HG02623 (cell line): ENCODE data around the gene FGF21.
"Not testable (repeated sequence)": the region's sequence is repeated elsewhere in the genome, so short reads cannot be mapped to it uniquely, and the experiment has no call there.

Source experiments
- ATAC-seq: cut with Tn5 transposase; IDR thresholded peaks from one replicate; pipeline ENCODE4 v1.9.1; 2021; ENCODE audit warnings: moderate library complexity; ENCODE audit not compliant: unreplicated experiment

The FGF21 gene

DNA sequence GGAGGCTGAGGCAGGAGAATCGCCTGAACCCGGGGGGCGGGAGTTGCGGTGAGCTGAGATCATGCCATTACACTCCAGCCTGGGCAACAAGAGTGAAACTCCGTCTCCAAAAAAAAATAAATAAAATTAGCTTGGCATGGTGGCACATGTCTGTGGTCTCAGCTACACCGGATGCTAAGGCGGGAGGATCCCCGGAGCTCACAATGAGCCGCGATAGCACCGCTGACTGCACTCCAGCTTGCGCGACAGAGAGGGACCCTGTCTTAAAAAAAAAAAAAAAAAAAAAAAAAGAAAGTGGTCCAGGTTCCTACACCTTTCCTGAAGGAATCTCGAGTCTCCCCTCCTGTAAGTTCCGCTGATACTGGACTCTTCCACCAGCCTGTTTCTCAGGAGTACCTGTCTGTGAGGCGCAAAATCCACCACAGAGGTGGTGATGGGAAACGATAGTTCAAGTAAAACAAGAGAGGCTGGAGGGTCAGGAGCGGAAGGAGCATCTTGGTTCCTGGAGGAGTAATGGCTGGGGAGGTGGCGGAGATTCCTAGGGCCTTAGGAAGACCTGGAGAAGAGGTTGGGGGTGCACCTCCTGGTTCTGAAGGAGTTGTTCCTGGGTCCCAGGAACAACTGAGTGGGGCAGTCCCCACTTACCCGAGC is 3.4 kb upstream of the FGF21 start:
- ATAC-seq = no peak

DNA sequence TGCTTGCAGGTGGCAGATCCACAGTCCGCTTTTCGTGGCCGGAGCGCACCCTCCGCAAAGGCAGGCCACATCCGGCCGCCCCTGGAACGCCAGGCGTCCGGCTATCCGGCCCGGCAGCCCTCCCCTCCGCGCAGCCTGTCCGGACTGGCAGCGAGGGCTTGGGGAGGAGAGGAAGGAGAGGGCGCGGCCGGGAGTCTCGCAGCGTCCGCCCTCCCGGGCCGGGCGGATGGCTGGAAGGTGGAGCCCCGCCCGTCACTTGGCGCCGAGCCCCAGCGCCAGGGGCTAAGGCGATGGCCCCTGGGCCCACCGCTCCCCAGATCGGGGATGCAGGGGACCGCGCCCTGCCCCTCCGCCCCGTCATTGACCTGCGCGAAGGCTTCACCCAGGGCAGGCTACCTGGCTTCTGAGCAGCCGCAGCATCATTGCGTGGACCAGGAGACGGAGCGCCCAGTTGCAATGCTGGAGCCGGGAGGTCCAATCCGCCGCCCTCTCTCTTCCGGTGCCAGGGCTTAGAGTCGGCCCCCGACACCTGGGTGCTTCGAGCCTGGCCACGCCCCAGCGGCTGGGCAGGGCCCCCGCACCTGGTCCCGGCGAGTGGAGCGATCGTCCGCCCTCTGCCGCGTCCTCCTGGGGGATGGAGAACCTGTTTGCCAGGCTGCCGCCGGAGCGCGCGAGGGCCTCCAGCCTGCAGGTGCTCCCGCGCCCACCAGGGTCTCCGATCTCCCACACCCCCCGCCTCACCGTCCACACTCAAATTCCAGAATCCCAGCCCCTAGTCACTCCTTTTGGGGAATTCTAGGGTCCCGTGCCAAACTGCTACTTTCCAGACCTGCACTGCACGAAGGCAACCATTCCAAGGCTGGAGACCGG is 2.6 kb upstream of the FGF21 start, which contains the start of gene FUT1:
Gene FUT1, minus strand, starts transcription at position 146 of the 870 bp plus-strand sequence. CDS start 1,360 bp downstream, outside the sequence.
- no peak for ATAC-seq

DNA sequence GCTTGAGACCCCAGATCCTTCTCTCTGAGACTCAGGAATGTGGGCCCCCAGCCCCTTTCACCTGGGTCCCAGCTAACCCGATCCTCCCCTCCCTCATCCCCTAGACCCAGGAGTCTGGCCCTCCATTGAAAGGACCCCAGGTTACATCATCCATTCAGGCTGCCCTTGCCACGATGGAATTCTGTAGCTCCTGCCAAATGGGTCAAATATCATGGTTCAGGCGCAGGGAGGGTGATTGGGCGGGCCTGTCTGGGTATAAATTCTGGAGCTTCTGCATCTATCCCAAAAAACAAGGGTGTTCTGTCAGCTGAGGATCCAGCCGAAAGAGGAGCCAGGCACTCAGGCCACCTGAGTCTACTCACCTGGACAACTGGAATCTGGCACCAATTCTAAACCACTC is 463 bp downstream of the FGF21 start:
- no peak for ATAC-seq

DNA sequence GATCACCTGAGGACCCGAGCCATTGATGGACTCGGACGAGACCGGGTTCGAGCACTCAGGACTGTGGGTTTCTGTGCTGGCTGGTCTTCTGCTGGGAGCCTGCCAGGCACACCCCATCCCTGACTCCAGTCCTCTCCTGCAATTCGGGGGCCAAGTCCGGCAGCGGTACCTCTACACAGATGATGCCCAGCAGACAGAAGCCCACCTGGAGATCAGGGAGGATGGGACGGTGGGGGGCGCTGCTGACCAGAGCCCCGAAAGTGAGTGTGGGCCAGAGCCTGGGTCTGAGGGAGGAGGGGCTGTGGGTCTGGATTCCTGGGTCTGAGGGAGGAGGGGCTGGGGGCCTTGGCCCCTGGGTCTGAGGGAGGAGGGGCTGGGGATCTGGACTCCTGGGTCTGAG is 888 bp downstream of the FGF21 start:
- no peak for ATAC-seq

DNA sequence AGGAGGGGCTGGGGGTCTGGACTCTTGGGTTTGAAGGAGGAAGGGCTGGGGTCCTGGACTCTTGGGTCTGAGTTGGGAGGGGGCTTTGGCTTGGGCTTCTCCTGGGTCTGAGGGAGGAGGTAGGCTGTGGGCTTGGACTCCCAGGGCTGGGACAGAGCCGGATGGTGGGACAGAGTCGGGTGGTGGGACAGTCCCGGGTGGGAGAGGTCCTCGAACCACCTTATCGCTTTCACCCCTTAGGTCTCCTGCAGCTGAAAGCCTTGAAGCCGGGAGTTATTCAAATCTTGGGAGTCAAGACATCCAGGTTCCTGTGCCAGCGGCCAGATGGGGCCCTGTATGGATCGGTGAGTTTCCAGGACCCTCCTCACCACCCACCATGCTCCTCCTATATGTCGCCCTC is 1.4 kb downstream of the FGF21 start:
- ATAC-seq = no peak

DNA sequence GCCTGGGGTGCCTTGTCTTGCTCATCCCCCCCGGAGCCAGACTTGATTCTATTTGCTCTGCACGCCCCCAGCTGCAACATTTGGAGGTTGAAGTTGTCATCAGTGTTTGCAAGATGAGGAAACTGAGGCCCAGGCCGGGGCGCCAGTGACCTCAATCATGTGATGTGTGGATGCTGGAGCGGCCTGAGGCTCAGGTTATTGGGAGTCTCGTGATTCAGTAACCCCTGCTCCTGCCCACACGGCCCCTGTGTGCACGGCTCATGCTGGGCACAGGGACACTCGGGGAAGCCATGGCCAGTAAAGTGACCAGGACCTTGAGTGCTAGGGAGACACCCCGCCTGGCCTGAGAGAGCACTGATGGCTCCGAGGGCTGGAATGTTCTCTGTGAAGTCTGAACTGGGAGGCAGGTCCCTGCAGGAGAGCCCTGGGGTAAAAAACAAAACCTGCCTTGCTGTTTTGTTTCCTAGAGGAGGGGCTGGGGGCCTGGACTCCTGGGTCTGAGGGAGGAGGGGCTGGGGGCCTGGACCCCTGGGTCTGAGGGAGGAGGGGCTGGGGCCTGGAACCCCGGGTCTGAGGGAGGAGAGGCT is 1.9 kb downstream of the FGF21 start:
- ATAC-seq = no peak

DNA sequence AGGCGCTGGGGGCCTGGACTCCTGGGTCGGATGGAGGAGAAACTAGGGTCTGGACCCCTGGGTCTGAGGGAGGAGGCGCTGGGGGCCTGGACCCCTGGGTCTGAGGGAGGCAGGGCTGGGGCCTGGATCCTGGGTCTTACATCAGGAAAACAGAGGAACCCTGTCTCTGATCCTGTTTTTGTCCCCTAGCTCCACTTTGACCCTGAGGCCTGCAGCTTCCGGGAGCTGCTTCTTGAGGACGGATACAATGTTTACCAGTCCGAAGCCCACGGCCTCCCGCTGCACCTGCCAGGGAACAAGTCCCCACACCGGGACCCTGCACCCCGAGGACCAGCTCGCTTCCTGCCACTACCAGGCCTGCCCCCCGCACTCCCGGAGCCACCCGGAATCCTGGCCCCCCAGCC is 2.4 kb downstream of the FGF21 start:
- no peak for ATAC-seq

DNA sequence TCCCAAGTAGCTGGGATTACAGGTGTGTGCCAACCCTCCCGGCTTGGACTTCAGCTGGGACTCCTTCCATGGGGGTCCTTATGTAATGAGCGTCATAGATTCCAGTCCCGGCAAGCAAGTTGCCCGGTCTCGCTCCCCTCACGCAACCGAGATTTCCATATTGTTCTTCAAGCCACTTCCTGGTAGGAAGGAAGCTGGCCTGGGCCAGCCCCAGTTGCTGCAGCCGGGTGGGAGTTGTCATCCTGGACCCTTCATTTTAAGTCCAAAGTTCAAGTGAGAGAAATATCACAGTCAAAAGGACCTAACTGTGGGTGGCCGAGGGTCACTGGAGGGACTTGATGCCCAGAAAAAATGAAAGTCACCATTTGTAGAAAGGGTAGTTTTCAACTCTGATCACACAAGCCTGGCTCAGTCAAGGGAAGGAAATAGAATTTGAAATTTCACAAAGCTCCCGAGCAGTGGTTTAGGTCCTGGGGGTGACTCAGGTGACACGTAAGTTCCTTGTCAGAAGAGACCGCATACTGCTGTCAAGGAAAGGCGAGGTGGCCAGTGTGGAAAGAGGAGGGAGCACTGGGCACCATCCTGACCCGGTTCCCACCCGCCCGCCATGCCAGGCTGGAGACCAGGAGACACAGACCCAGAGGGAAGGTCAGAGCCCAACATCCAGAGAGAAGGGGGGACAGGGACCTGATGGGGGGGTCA is 5.3 kb downstream of the FGF21 start:
- ATAC-seq = no peak

DNA sequence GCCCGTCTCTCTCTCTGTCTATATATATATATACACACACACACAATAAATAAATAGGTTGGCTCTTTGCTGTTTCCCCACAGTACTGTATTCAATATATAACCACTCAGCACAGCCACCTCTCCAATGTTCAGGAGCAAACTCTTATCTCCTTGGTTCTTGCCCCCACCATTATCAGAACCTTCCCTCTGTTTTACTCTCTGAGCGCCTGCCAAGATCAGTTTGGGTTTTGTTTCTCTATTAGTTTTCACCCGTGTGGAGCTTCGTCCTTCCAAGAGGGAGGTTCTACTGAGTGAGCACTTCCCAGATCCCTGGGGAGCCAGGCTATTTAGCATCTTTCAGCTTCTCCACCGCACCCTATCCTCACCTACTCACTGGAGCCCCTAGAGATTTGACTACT is 10.5 kb downstream of the FGF21 start:
- not testable (repeated sequence) for ATAC-seq

DNA sequence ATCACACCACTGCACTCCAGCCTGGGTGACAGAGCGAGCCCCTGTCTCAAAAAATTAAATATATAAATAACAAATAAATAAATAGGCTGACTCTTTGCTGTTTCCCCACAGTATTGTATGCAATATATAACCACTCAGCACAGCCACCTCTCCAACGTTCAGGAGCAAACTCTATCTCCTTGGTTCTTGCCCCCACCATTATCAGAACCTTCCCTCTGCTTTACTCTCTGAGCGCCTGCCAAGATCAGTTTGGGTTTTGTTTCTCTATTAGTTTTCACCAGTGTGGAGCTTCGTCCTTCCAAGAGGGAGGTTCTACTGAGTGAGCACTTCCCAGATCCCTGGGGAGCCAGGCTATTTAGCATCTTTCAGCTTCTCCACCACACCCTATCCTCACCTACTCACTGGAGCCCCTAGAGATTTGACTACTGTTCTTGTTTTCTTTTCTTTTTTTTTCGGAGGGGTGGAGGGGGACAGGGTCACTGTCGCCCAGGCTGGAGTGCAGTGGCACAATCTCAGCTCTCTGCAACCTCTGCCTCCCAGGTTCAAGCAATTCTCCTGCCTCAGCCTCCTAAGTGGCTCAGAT is 12.9 kb downstream of the FGF21 start:
- not testable (repeated sequence) for ATAC-seq

DNA sequence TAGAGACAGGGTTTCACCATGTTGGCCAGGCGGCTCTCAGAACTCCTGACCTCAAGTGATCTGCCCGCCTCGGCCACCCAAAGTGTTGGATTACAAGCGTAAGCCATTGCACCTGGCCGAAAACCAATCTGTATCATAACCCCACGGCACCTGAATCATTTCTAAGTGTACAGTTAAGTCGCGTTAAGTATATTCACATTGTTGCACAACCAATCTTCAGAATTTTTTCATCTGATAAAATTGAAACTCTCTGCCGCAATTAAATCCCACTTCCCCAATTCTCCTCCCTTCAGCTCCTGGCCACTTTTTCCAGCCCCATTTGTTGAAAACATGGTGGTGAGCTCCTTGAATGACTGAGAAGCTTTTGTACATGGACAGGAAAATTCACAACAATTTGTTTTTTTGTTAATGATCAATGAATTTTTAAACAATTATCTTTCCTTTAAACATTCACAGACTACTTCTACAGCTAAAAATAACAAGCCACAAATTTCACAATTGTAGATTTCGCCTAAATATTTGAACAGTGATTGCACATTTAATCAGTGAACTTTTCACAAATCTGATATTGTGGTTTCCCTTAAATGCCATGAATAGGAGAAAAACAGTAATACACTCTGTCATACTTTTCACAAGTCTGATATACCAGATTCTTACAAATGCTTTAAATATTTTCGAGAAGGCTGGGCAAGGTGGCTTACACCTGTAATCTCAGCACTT is 13.8 kb downstream of the FGF21 start:
- no peak for ATAC-seq

DNA sequence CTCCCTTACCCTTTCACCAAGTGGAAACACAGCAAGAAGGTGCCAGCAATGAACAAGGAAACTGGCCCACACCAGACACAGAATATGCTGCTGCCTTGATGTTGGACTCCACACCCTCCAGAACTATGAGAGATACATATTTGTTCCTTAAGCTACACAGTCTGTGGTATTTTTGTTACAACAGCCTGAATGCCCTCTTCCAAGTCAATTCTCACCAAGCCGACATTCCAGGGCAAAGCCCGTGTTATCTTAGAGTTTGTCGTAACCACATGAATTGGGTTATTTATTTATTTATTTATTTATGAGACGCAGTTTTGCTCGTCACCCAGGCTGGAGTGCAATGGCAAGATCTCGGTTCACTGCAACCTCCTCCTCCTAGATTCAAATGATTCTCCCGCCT is 14.9 kb downstream of the FGF21 start:
- no peak for ATAC-seq

DNA sequence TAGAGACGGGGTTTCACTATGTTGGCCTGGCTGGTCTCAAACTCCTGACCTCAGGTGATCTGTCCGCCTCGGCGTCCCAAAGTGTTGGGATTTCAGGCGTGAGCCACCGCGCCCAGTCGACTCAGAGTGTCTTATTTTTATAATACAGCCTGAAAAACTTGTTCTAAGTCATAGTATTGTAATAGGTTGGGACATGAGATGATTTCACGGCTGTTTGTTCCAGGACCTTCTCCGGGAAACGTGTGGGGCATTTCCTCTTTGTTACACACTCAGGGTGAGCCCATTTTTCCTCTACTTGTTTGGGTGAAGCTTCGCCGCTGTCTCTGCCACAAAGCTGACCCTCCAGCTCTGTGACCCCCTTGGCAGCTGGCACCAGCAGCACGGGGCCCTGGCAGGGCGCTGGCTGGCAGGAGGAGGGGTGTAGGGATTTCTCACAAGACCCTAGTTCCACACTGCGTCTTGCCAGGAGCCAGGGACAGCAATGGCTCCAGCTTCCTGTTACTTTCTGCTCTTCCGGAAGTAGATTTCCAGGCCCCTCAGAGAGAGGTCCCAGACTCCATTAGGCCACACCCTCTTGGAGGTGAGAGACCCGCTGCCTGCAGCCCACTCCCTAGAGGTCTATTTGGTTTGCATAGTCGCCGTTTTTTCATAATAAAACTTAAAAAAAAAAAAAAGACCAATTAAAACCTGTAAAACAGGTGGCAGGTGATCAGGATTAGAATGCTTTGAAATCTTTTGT is 15.6 kb downstream of the FGF21 start:
- ATAC-seq = no peak

DNA sequence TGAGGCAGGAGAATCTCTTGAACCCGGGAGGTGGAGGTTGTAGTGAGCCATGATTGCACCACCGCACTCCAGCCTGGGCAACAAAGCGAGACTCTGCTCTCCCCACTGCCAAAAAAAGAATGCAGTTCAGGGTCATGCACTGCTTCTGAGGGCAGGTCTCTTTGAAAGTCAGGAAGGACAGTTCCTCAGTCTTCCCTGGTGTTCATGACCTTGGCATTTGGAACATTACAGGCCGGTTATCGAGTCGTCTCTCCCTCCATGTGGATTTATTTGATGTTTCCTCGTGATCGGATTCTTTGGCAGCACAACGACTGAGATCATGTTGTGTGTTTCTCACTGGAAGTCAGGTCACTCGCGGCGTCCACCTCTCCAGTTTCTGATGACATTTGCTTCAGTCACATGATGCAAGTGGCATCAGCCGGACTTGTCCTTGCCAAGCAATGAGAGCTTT is 17.2 kb downstream of the FGF21 start:
- no peak for ATAC-seq

DNA sequence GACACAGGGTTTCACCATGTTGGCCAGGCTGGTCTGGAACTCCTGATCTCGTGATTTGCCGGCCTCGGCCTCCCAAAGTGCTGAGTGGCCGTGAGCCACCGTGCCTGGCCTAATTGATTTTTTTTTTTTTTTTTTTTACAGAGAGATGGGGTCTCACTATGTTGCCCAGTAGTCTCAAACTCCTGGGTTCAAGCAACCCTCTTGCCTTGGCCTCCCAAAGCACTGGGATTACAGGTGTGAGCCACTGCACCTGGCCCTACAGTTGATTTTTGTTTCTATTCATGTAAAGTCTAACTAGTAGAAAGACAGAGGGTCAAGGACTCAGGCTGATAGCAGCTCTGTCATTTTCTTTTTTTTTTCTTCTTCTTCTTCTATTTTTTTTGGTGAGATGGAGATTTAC is 21.8 kb downstream of the FGF21 start:
- ATAC-seq = no peak

DNA sequence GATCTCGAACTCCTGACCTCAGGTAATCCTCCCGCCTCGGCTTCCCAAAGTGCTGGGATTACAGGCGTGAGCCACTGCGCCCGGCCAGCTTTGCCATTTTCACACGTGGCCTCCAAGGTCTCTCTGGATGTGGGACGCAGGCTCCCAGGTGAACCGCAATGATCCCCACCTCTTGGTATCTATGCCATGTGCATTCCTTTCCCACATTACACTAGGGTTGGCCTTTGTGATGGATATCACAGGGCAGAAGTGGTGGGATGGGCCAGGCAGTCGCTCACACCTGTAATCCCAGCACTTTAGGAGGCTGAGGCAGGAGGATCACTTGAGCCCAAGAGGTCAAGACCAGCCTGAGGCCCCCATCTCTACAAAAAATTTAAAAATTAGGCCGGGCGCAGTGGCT is 22.4 kb downstream of the FGF21 start:
- no peak for ATAC-seq

DNA sequence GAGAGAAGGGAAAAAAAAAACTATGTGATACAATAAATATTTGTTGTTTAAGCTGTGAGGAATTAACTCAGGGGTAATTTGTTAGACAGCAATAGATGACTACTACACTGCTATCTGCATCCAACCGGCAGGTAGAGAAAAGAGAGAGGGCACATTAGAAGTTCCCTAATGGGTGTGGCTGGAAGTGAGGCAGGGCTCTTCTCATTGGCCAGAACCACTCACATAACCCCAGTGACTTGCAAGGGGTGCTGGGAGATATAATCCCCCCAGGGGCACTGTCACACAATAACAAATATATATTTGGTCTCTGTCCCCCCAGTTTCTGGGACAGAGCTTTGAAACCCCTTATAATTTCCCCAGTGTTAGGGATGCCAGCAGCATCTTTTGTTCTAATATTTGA is 24.3 kb downstream of the FGF21 start:
- no peak for ATAC-seq

DNA sequence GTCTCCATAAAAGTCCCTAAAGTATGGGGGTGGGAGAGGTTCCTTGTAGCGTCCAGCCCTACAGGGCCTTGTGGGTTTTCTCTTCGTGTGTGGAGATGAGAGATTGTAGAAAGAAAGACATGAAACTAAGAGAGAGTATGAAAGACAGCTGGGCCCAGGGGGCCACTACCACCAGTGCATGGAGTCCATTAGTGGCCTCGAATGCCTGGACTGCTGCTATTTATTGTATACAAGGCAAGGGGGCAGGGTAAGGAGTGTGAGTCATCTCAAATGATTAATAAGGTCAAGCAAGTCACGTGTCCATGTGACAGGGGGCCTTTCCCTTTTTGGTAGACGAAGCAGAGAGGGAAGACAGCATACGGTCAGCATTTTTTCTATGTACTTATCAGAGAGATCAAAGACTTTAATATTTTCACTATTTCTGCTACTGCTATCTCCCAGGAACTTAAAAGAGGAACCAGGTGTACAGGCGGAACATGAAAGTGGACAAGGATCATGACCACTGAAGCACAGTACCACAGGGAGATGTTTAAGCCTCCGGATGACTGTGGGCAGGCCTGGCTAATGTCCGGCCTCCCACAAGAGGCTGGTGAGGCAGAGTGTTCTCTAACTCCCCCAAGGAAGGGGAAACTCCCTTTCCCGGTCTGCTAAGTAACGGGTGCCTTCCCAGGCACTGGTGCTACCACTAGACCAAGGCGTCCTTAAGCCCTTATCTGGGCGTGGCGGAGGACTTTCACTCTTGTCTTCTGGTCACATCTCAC is 25.5 kb downstream of the FGF21 start:
- ATAC-seq = no peak

DNA sequence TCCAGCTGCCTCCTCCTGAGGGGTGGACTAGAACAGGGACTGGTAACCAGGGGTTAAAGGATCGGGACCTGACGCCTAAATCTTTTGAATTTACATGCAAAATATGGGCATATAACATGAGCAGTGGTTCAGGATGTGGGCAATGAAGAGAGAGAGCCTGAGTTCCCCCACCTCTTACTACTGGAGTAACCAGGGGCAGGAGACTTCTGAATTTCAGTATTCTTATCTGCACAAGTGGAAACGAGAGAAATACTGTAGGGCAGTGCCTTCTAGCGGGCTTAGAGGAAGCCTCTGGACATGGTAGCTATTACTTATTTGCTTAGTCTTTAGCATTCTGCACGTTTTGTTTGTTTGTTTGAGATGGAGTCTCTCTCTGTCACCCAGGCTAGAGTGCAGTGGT is 29.2 kb downstream of the FGF21 start:
- ATAC-seq = no peak
